Sigmoid colon (tissue), 4 donors: ENCODE measurements around the gene VANGL1.

Experiments used
- CTCF ChIP-seq, 4 experiments: fragments of 450-650 bp in 3 of 4; fragments of 200-600 bp in 1 of 4; IDR thresholded peaks; one replicate each; pipeline ENCODE4 v1.5.1; 2016 to 2019; ENCODE audit warnings: antibody characterized with exemption in 4 of 4, mild to moderate bottlenecking in 3 of 4, moderate library complexity in 2 of 4
- POLR2A ChIP-seq, 2 donors: fragments of 450-650 bp; IDR thresholded peaks; one replicate each; pipeline ENCODE4 v1.6.1; 2016; ENCODE audit warnings: antibody characterized with exemption in 2 of 2, mild to moderate bottlenecking in 2 of 2, moderate library complexity in 2 of 2
- POLR2AphosphoS5 ChIP-seq, 4 donors: sonication (generic); formaldehyde crosslinking; IDR thresholded peaks; one replicate each; pipeline ENCODE4 v1.6.1; 2017; ENCODE audit warnings: antibody characterized with exemption in 4 of 4

DNA sequence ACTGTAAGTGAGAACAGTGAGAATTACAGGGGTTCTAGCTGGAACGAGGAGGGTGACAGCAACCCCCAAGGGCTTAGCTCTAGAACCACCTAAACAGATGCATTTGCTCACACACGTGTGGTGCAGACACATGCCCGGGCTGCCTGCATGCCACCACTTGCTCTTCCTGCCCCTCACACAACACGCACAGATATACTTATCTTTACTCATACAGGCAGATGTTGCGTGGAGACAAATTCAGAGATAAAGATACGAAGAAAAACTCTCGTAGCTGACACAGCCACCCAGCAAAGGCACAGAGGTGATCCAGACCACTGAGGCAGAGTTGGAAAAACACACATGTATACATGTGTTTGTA, 13.5 kb downstream of the VANGL1 start:
- no peak for TF ChIP-seq POLR2A (IDR thresholded peaks at IDR 0.05)
- TF ChIP-seq CTCF (IDR thresholded peaks at IDR 0.05): no peak
- no peak for TF ChIP-seq POLR2AphosphoS5 (IDR thresholded peaks at IDR 0.05)
